Measurements from ENCODE around the gene TAS1R1. TPM values are rescaled to one million over a fixed set of nuclear protein-coding genes. Genes with fewer than 3 reads are reported as not detected.

TAS1R1 gene
- total and polyA plus RNA-seq, 12 donors = not detected

DNA sequence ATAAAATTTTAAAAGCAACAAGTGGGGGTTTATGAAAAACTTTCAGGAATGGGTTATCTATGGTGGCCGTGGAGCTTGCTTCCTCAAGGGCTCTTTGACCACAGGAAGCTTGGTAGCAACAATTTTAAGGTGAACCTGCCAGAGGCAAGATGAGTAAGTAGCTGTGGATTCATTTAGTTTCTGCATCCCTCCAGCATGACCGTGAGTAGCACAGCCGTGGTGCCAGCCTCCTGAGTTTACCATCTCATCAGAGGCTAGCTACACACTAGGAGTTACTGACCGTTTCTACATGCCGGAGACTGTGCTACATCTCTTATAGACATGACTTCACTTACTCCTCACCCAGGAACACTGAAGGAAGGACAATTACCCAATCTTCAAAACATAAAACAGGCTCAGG is 33.6 kb upstream of the TAS1R1 start:
- Histone ChIP-seq H3K27ac (no peak overlapping the region), H3K4me1 (peaks cover 0 to 19% (median 9%) of the 10 kb centered on the region in 9 donors), H3K4me3 (no peak overlapping the region), H3K9me3 (no peaks in the 10 kb centered on the region), H3K36me3 (peaks cover 0 to 29% (median 17%) of the 10 kb centered on the region in 9 donors), H3K27me3 (no peaks in the 10 kb centered on the region)
- ATAC-seq = no peak
- intact Hi-C loops (cut with DNase I) = loop anchor here in 5 of 10 donors (5.0 kb wide), 1 partner anchor 34 kb away; no protein-coding TSS in a partner anchor
- WGBS, 2 donors = 80 to 82% methylated on average over 5 of the region's 5 CpGs
- DNase-seq = no peak
- TF ChIP-seq, protein P1, sequence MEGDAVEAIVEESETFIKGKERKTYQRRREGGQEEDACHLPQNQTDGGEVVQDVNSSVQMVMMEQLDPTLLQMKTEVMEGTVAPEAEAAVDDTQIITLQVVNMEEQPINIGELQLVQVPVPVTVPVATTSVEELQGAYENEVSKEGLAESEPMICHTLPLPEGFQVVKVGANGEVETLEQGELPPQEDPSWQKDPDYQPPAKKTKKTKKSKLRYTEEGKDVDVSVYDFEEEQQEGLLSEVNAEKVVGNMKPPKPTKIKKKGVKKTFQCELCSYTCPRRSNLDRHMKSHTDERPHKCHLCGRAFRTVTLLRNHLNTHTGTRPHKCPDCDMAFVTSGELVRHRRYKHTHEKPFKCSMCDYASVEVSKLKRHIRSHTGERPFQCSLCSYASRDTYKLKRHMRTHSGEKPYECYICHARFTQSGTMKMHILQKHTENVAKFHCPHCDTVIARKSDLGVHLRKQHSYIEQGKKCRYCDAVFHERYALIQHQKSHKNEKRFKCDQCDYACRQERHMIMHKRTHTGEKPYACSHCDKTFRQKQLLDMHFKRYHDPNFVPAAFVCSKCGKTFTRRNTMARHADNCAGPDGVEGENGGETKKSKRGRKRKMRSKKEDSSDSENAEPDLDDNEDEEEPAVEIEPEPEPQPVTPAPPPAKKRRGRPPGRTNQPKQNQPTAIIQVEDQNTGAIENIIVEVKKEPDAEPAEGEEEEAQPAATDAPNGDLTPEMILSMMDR (IDR thresholded peaks at IDR 0.05) = no peak

DNA sequence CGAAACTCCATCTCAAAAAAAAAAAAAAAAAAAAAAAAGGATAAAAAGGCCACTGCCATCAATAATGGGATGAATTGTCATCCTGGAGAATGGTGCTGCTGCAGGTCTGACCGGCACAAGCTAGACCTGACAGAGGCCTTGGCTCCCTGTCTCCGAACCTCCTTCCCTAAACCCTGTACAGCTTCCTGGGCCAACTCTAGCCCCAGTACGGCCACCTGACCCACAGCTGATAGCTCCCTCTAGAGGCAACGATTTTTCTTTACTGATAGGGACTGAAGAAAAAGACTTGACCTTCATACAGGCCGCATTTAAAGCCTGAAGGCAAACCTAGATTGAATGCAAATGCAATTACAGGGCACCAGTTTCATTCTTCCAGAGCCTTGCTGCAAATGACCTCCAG is 31.5 kb upstream of the TAS1R1 start:
- peaks cover 0 to 50% (median 24%) of the 10 kb centered on the region in 9 donors for H3K36me3 ChIP-seq
- H3K27me3 ChIP-seq = no peaks in the 10 kb centered on the region
- no peaks in the 10 kb centered on the region for H3K9me3 ChIP-seq
- intact Hi-C loops (cut with DNase I) = loop anchor here in 6 of 10 donors (2.0 to 5.0 kb wide), 2 partner anchors 36 to 37 kb away; no protein-coding TSS in a partner anchor
- peak in 7 of 8 donors; percentile 56 to 73 (median 66) for ATAC-seq
- WGBS, 2 donors = 43 to 44% methylated on average over 6 of the region's 6 CpGs
- TF ChIP-seq, protein P1 (IDR thresholded peaks at IDR 0.05) = peak; percentile 26 to 68 (median 57)
- H3K4me3 ChIP-seq = no peak overlapping the region
- no peak for DNase-seq
- H3K4me1 ChIP-seq = peaks cover 0 to 19% (median 9%) of the 10 kb centered on the region in 9 donors
- peak overlapping the region in 1 of 10 donors; percentile 26 for H3K27ac ChIP-seq

DNA sequence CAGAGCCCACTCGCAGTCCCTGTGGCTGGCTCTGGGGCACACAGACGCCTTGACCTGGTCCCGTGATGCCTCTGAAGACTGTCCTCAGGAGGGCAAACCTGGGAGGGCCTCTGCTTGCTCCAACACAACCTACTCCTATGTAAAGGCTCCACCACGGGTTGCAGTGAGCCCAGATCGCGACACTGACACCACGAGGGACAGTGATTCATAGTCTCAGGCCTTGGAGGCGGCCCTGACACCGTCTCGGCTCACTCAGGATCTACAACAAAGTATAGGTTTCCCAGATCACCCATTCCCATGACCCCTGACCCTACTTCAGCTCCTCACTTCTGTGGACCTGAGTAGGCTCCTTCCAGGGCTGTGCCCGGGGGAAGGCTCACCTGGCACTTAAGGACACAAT is 28.8 kb upstream of the TAS1R1 start:
- Histone ChIP-seq H3K4me1 (peaks cover 0 to 7% (median 0%) of the 10 kb centered on the region in 9 donors), H3K36me3 (peaks cover 0 to 77% (median 34%) of the 10 kb centered on the region in 9 donors), H3K9me3 (no peaks in the 10 kb centered on the region), H3K27ac (no peak overlapping the region), H3K27me3 (no peaks in the 10 kb centered on the region), H3K4me3 (no peak overlapping the region)
- no peak for ATAC-seq
- WGBS, 2 donors = 86 to 90% methylated on average over 11 of the region's 11 CpGs
- no peak for DNase-seq
- intact Hi-C loops (cut with DNase I) = no loop called here
- TF ChIP-seq, protein P1 (IDR thresholded peaks at IDR 0.05) = no peak

DNA sequence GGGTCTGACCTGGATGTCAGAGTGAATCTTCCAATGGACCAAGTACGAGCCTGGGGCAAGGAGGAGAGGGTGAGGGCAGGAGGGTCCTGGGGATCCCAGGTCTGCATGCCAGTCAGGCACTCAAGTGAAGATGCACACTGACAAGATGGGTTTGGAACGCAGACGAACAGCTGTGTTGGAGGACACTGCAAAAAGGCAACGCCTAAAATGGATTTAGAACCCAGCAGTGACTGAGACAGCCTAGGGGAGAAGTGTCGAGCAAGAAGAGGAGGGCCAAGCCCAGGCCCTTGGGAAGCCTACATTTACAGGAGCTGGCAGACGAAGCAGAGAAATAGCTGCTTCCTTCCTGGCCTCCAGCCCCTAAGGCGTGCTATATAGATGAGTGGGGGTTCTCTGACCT is 26.6 kb upstream of the TAS1R1 start:
- H3K9me3 ChIP-seq = no peaks in the 10 kb centered on the region
- H3K4me3 ChIP-seq = no peak overlapping the region
- DNase-seq (no peak), ATAC-seq (no peak)
- intact Hi-C loops (cut with DNase I) = no loop called here
- H3K27me3 ChIP-seq = no peaks in the 10 kb centered on the region
- 84 to 86% methylated on average over 7 of the region's 7 CpGs for WGBS, 2 donors
- H3K36me3 ChIP-seq = peaks cover 0 to 99% (median 56%) of the 10 kb centered on the region in 9 donors
- no peak overlapping the region for H3K27ac ChIP-seq
- TF ChIP-seq, protein P1 (IDR thresholded peaks at IDR 0.05) = no peak
- peaks cover 0 to 4% (median 0%) of the 10 kb centered on the region in 9 donors for H3K4me1 ChIP-seq
